GM12874 (cell line): ENCODE results near the gene VGLL3.

ENCODE experiments used
- TF ChIP-seq, protein P1 (sequence below): IDR thresholded peaks from 2 replicates; pipeline ENCODE4 v1.5.1; 2011; ENCODE audit warnings: low read depth, mild to moderate bottlenecking, control low read depth, low read length, moderate library complexity; ENCODE audit not compliant: insufficient read depth

The VGLL3 gene

DNA sequence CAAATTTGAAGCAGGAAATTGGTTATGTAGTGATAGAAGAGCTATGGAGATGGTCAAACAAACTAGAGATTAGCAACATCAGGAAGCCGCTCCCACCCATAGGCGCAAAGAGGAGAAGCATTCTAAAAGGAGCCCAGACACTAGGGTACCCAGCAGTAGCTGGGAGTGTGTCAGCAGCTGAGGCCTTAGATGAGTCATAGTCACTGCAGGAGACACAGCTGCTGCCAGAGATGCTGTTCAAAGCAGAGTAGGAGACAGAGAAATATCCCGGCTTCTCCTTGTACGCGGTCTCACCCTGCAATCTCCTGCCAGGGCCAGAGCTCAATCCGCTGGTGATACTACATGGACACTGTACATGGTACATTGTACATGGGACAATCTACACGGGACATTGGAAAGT, 61.9 kb downstream of the VGLL3 start:
- TF ChIP-seq, protein P1, sequence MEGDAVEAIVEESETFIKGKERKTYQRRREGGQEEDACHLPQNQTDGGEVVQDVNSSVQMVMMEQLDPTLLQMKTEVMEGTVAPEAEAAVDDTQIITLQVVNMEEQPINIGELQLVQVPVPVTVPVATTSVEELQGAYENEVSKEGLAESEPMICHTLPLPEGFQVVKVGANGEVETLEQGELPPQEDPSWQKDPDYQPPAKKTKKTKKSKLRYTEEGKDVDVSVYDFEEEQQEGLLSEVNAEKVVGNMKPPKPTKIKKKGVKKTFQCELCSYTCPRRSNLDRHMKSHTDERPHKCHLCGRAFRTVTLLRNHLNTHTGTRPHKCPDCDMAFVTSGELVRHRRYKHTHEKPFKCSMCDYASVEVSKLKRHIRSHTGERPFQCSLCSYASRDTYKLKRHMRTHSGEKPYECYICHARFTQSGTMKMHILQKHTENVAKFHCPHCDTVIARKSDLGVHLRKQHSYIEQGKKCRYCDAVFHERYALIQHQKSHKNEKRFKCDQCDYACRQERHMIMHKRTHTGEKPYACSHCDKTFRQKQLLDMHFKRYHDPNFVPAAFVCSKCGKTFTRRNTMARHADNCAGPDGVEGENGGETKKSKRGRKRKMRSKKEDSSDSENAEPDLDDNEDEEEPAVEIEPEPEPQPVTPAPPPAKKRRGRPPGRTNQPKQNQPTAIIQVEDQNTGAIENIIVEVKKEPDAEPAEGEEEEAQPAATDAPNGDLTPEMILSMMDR: no peak

DNA sequence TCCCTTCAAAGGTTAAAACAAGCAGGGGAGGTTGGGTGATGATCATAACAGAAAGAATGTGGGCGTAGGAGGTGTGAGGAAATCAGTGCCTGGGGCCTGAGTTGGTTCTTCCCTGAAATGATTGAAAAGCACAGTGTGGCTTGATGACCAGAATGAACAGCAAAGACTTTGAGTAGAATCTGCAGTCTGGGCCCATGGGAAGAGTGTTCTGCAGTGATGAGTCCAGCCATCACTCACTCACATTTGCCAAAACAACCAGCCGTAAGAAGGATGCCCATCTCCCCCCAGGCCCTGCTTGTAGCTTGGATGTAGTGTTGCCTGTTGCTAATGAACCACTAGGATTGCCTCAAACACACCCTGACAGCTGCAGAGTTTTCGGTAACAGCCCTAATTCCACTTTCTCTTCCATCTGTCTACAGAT, 67.9 kb downstream of the VGLL3 start:
- TF ChIP-seq, protein P1: no peak

DNA sequence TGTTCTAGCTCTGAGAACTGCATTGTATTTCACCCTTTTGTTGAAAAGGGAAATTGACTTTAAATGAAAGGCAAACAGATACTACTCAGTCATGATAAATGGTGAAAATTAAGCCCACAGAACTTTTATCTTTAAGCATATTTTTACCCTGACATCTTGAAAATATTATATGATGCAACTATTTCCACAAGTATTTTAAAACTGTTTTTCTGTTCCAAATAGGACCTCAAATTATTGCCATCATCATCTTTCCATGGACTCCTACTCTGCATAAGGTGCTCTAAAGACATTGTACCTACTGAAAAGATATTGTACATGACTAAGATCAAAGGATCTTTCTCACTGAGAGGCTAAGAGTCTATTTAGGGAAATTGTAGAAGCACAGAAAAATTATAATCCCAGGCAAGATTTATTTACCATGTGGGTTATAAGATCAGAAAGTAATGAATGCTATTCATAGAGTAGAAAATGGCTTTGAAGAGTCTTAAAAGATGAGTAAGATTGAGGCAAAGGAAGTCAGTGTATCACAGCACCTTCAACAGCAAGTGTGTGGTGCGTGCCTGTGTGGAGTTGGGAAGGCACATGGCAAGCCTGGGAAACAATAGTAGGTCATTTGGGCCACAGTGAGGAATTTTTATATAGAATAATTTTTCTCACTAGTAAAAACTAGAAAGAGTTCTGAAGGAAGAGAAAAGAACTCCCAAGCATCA, 68.8 kb downstream of the VGLL3 start:
- TF ChIP-seq, protein P1: no peak

DNA sequence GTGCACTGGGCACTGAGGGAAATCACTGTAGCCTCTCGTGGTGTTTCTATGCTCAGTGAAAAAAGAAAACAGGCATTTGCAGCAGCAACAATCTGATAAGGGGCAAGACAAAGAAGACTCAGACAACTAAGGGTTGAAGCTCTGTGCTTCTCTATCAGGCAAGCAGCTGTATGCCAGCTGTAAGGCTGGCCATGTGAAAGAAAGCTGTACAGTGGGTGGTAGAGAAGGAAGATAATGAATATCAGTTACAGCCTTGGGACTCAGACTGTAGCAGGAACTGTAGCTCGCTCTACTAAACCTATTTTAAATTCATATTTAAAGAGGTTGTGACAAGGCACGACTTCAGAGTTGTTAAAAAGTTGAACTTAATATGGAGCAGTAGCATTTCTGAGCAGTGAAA, 76.3 kb downstream of the VGLL3 start:
- TF ChIP-seq, protein P1: no peak

DNA sequence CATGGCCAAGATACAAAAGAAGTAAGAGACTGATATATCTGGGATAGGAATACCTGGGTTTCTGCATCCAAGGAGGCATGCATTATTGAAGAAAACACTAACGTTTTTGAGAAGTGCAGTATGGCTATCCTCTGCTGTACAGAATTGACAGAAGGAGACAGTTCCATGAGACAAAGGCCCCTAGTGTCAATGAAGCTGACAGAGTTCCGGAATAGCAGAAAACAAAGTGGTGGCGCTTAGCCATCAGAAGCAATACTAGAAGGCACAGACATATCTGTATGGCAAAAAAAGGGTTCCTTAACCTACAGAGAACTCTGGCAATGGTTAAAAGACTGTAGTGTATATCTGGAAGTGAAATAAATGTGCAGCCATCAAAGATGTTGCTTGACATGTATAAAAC, 77.8 kb downstream of the VGLL3 start:
- TF ChIP-seq, protein P1: no peak

DNA sequence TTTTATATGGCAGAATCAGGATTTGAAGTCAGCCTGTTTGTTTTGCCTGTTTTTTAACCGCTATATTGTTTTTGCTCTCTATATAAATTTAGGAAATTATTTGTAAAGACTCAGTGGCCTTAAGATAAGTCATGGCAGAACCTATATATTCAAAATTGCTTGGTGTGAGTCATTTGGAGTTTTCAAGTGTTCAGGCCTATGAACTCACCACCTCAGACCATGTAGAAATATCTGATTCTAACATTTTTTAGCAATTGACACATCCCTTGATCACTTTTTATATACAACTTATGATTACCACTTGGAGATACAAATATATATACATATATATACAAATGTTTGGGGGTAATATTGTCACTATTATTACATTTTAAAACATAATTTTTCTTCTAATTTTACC, 95.7 kb downstream of the VGLL3 start:
- TF ChIP-seq, protein P1: no peak

DNA sequence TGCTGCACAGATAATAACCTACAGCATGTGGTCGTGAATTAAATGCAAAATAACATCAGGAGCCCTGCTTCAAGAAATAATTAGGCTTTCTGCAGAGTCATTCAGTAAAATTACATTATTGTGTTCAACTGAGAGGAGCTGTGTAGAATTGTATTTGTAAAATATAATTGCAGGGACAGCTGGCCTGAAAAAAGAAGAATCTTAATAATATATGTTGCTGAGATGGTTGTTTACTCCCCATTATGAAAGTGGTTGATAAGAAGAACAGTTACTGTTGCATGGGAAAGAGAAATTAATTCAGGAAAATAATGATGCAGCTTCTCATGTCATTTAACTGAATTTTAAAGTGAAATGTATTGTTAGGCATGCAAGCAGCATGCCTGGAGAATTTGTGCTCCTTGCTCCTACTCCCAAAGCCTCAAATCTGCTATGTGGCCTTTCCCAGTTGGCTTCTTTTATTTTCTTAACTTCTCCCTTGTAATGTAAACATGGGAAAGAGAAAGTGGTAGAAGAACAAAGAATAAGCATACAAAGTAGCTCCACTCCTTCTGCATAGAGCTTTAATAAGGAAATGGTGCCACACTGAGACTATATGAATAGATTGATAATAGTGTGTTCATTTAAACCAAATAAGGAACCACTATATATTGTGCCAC, 100.1 kb downstream of the VGLL3 start:
- TF ChIP-seq, protein P1: no peak
